CD4-positive, alpha-beta memory T cell (primary cell): ENCODE results near the gene FAAP100. TPM values are rescaled to one million over a fixed set of nuclear protein-coding genes. Genes with fewer than 3 reads are reported as not detected.

Experiments
- CTCF ChIA-PET: fragments of 350-600 bp; sonication (Branson Sonifier 250); formaldehyde crosslinking; loops from one replicate; lab custom pipeline; 2021; ENCODE audit warnings: inconsistent platforms; ENCODE audit not compliant: partially characterized antibody; lab: Charles Lee
- POLR2A ChIA-PET: fragments of 350-600 bp; sonication (Branson Sonifier 250); formaldehyde crosslinking; loops from one replicate; lab custom pipeline; 2021; ENCODE audit not compliant: partially characterized antibody; lab: Charles Lee
- DNase-seq, 5 donors: peaks; one replicate each; pipeline versions ENCODE4 v3.0.0 to v3.0.0-alpha.2; 2020 to 2022; ENCODE audit warnings: mixed read lengths in 1 of 5
- H3K27ac ChIP-seq: one replicate; pipeline ENCODE4 v1.7.0; 2013; ENCODE audit warnings: low read depth, low read length
- H3K27me3 ChIP-seq: 2 replicates; pipeline ENCODE4 v1.7.0; 2013; ENCODE audit warnings: mild to moderate bottlenecking, low read length, moderate library complexity; ENCODE audit not compliant: insufficient read depth
- H3K36me3 ChIP-seq: 2 replicates; pipeline ENCODE4 v1.7.0; 2013; ENCODE audit warnings: mild to moderate bottlenecking, low read length, moderate library complexity; ENCODE audit not compliant: insufficient read depth
- H3K4me1 ChIP-seq: 2 replicates; pipeline ENCODE4 v1.7.0; 2013; ENCODE audit warnings: mild to moderate bottlenecking, low read length, moderate library complexity; ENCODE audit not compliant: insufficient read depth
- H3K4me3 ChIP-seq, 2 donors: one replicate each; pipeline ENCODE4 v1.7.0; 2013; ENCODE audit warnings: low read length in 2 of 2, mild to moderate bottlenecking in 1 of 2
- H3K9me3 ChIP-seq, 2 donors: one replicate each; pipeline ENCODE4 v1.7.0; 2013; ENCODE audit warnings: low read length in 2 of 2, control low read depth in 1 of 2; ENCODE audit not compliant: control insufficient read depth in 1 of 2
- H3K27ac Mint-ChIP-seq, 7 donors: one replicate each; pipeline ENCODE4 v1.8.0; 2020 to 2021; ENCODE audit warnings: mixed read lengths in 7 of 7, mild to moderate bottlenecking in 6 of 7, inconsistent platforms in 3 of 7, moderate library complexity in 3 of 7
- H3K27me3 Mint-ChIP-seq, 2 donors: one replicate each; pipeline ENCODE4 v1.8.0; 2020 to 2021; ENCODE audit warnings: mixed read lengths in 2 of 2
- H3K36me3 Mint-ChIP-seq, 2 donors: one replicate each; pipeline ENCODE4 v1.8.0; 2020 to 2021; ENCODE audit warnings: mixed read lengths in 2 of 2, inconsistent platforms in 1 of 2, mild to moderate bottlenecking in 1 of 2
- H3K4me1 Mint-ChIP-seq, 4 donors: one replicate each; pipeline ENCODE4 v1.8.0; 2020 to 2021; ENCODE audit warnings: mixed read lengths in 4 of 4, mild to moderate bottlenecking in 1 of 4
- H3K4me3 Mint-ChIP-seq, 8 donors: one replicate each; pipeline ENCODE4 v1.8.0; 2020 to 2021; ENCODE audit warnings: mixed read lengths in 8 of 8, mild to moderate bottlenecking in 7 of 8, moderate library complexity in 6 of 8, inconsistent platforms in 3 of 8
- H3K9me3 Mint-ChIP-seq, 8 donors: one replicate each; pipeline ENCODE4 v1.8.0; 2020 to 2021; ENCODE audit warnings: mixed read lengths in 8 of 8, mild to moderate bottlenecking in 5 of 8, inconsistent platforms in 3 of 8, moderate library complexity in 1 of 8
- intact Hi-C: fragments of 100-400 bp; cut with micrococcal nuclease; formaldehyde crosslinking; loops from one replicate; pipeline ENCODE4 v1.15.1; 2023
- polyA plus RNA-seq, 2 donors: library from polyadenylated mRNA; unstranded; fragments of 300-500 nt; fragmentation: Illumina TruSeq; gene quantifications; one replicate each; pipeline ENCODE4 v1.2.3, GENCODE V29; 2021
- total RNA-seq, 2 experiments: library from RNA; stranded (reverse); gene quantifications; one replicate each; pipeline ENCODE4 v1.2.3, GENCODE V29; 2021

Gene FAAP100
- total and polyA plus RNA-seq, 4 experiments from 2014 or later: 8.5 to 56.0 (median 33.9) TPM

- Histone ChIP-seq H3K9me3 (no peaks in the 10 kb centered on the region), H3K27ac (no peak overlapping the region), H3K4me1 (peaks cover 37% of the 10 kb centered on the region), H3K4me3 (peak overlapping the region in 1 of 2 donors; percentile 55), H3K27me3 (no peaks in the 10 kb centered on the region), H3K36me3 (no peaks in the 10 kb centered on the region)
- Mint-ChIP-seq H3K36me3 (no peaks in the 10 kb centered on the region), H3K27ac (peak overlapping the region in 6 of 7 donors; percentile 66 to 89 (median 72)), H3K4me1 (peaks cover 8 to 30% (median 20%) of the 10 kb centered on the region in 4 donors), H3K27me3 (no peaks in the 10 kb centered on the region), H3K4me3 (peak overlapping the region; percentile 65 to 75 (median 72)), H3K9me3 (no peaks in the 10 kb centered on the region)
- CTCF ChIA-PET: interaction anchor here (1.2 to 4.7 kb wide), 6 partner anchors 10 to 83 kb away, joined by 3 to 42 read pairs (median 10); partner anchors contain the start of gene FAAP100
- POLR2A ChIA-PET: interaction anchor here (0.6 to 4.8 kb wide), 11 partner anchors 10 to 1299 kb away, joined by 3 to 53 read pairs (median 3); partner anchors contain the start of genes FAAP100, MCRIP1 and SLC38A10
- intact Hi-C loops: no loop called here
- peak in 1 of 5 donors; percentile 34 for DNase-seq
These were observed 33.9 kb downstream of the FAAP100 start for GRCh38 chr17:81518113-81518784.

- Mint-ChIP-seq H3K4me1 (peaks cover 8 to 30% (median 20%) of the 10 kb centered on the region in 4 donors), H3K9me3 (no peaks in the 10 kb centered on the region), H3K27ac (peak overlapping the region in 4 of 7 donors; percentile 66 to 94 (median 78)), H3K4me3 (peak overlapping the region in 6 of 8 donors; percentile 67 to 75 (median 72)), H3K36me3 (no peaks in the 10 kb centered on the region), H3K27me3 (no peaks in the 10 kb centered on the region)
- Histone ChIP-seq H3K36me3 (no peaks in the 10 kb centered on the region), H3K4me3 (no peak overlapping the region), H3K27me3 (no peaks in the 10 kb centered on the region), H3K9me3 (no peaks in the 10 kb centered on the region), H3K27ac (no peak overlapping the region), H3K4me1 (peaks cover 37% of the 10 kb centered on the region)
- intact Hi-C loops: no loop called here
- ChIA-PET CTCF (interaction anchor here (1.6 to 4.7 kb wide), 3 partner anchors 9 to 83 kb away, joined by 9 to 42 read pairs (median 13); no protein-coding TSS in a partner anchor), POLR2A (interaction anchor here (0.6 to 4.8 kb wide), 6 partner anchors 9 to 377 kb away, joined by 3 to 53 read pairs (median 6); partner anchors contain the start of genes FAAP100, NDUFAF8 and TEPSIN)
- peak in 1 of 5 donors; percentile 39 for DNase-seq
These were observed 34.6 kb downstream of the FAAP100 start for GRCh38 chr17:81517339-81518112.

DNA sequence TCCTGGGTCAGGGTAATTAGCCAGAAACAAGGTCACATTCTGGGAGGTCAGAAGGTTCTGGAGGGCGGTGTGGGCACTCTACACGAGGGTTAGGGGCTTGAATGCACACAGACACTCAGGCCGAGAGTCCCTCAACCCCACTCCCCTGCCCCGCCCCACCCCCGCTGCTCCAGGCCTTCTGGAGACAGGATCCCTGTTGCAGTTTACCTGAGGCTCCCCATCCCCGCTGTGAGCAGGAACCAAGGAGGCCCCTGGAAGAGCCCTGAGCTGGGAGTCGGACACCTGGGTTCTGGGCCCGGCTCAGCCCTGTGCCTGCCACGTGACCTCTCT lies 35.2 kb downstream of the FAAP100 start:
- CTCF ChIA-PET: interaction anchor here (4.7 kb wide), 1 partner anchor 84 kb away, joined by 42 read pairs; no protein-coding TSS in a partner anchor
- H3K36me3 Mint-ChIP-seq: peaks cover 2 to 3% of the 10 kb centered on the region in 2 donors
- H3K4me3 Mint-ChIP-seq: peak overlapping the region in 3 of 8 donors; percentile 13 to 61 (median 45)
- H3K36me3 ChIP-seq: peaks cover 1% of the 10 kb centered on the region
- peaks cover 0 to 2% (median 0%) of the 10 kb centered on the region in 8 donors for H3K9me3 Mint-ChIP-seq
- H3K9me3 ChIP-seq: no peaks in the 10 kb centered on the region
- peak overlapping the region in 4 of 7 donors; percentile 29 to 94 (median 75) for H3K27ac Mint-ChIP-seq
- H3K27me3 ChIP-seq: no peaks in the 10 kb centered on the region
- H3K27ac ChIP-seq: no peak overlapping the region
- H3K4me1 ChIP-seq: peaks cover 37% of the 10 kb centered on the region
- DNase-seq: no peak
- H3K4me1 Mint-ChIP-seq: peaks cover 8 to 33% (median 20%) of the 10 kb centered on the region in 4 donors
- intact Hi-C loops: no loop called here
- POLR2A ChIA-PET: interaction anchor here (1.2 to 4.8 kb wide), 3 partner anchors 8 to 278 kb away, joined by 3 to 53 read pairs (median 27); partner anchors contain the start of genes FAAP100, NDUFAF8 and TEPSIN
- H3K27me3 Mint-ChIP-seq: no peaks in the 10 kb centered on the region
- no peak overlapping the region for H3K4me3 ChIP-seq

- intact Hi-C loops: no loop called here
- H3K4me1 ChIP-seq: peaks cover 37% of the 10 kb centered on the region
These were observed 35.7 kb downstream of the FAAP100 start for GRCh38 chr17:81516439-81516838.

DNA sequence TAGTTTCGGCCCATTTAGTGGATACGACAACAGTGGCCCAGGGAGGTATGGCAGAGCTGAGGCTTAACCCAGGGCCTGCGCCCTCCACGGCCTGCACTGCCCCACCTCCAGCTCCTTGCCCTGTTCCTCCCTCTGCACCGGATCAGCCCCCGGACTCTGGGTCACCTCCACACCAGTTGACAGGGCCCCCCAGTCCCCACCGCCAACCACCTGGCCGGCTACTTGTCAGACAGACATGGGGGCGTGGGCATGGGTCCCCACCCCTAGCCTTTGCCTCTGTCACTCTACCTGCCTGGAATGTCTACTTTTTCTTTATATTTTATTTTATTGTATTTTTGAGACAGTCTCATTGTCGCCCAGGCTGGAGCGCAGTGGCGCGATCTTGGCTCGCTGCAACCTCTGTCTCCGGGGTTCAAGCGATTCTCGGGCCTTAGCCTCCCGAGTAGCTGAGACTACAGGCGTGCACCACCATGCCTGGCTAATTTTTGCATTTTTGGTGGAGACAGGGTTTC lies 36.6 kb downstream of the FAAP100 start:
- peaks cover 16 to 17% of the 10 kb centered on the region in 2 donors for H3K36me3 Mint-ChIP-seq
- Histone ChIP-seq H3K27ac (peak overlapping the region; percentile 78), H3K4me3 (peak overlapping the region; percentile 36 to 77), H3K9me3 (no peaks in the 10 kb centered on the region), H3K4me1 (peaks cover 38% of the 10 kb centered on the region), H3K36me3 (peaks cover 15% of the 10 kb centered on the region), H3K27me3 (no peaks in the 10 kb centered on the region)
- peak overlapping the region; percentile 92 to 96 (median 95) for H3K27ac Mint-ChIP-seq
- intact Hi-C loops: no loop called here
- CTCF ChIA-PET: interaction anchor here (0.9 to 1.2 kb wide), 2 partner anchors 10 to 86 kb away, joined by 3 read pairs; no protein-coding TSS in a partner anchor
- peak in 1 of 5 donors; percentile 30 for DNase-seq
- peak overlapping the region; percentile 82 to 94 (median 90) for H3K4me3 Mint-ChIP-seq
- peaks cover 0 to 16% (median 0%) of the 10 kb centered on the region in 8 donors for H3K9me3 Mint-ChIP-seq
- no peaks in the 10 kb centered on the region for H3K27me3 Mint-ChIP-seq
- POLR2A ChIA-PET: interaction anchor here (1.4 to 9.8 kb wide), 6 partner anchors 28 to 224 kb away, joined by 4 to 138 read pairs (median 5); partner anchors contain the start of genes FAAP100 and SLC38A10
- peaks cover 8 to 47% (median 28%) of the 10 kb centered on the region in 4 donors for H3K4me1 Mint-ChIP-seq

More at GRCh38 chr17:81516439-81516838, 35.7 kb downstream of the FAAP100 start:
- no peaks in the 10 kb centered on the region for H3K27me3 Mint-ChIP-seq
- peaks cover 8 to 38% (median 23%) of the 10 kb centered on the region in 4 donors for H3K4me1 Mint-ChIP-seq
- H3K9me3 ChIP-seq: no peaks in the 10 kb centered on the region
- ChIA-PET CTCF (interaction anchor here (1.2 to 4.7 kb wide), 2 partner anchors 11 to 84 kb away, joined by 3 to 42 read pairs; no protein-coding TSS in a partner anchor), POLR2A (interaction anchor here (1.2 to 9.8 kb wide), 7 partner anchors 8 to 278 kb away, joined by 3 to 138 read pairs (median 6); partner anchors contain the start of genes FAAP100, NDUFAF8, SLC38A10 and TEPSIN)
- peak in 1 of 5 donors; percentile 26 for DNase-seq
- no peaks in the 10 kb centered on the region for H3K27me3 ChIP-seq
- H3K27ac ChIP-seq: no peak overlapping the region
- peak overlapping the region in 7 of 8 donors; percentile 6 to 91 (median 61) for H3K4me3 Mint-ChIP-seq
- peaks cover 8% of the 10 kb centered on the region in 2 donors for H3K36me3 Mint-ChIP-seq
- H3K27ac Mint-ChIP-seq: peak overlapping the region; percentile 13 to 94 (median 74)
- peaks cover 0 to 8% (median 0%) of the 10 kb centered on the region in 8 donors for H3K9me3 Mint-ChIP-seq
- peaks cover 6% of the 10 kb centered on the region for H3K36me3 ChIP-seq
- no peak overlapping the region for H3K4me3 ChIP-seq
